ENCODE measurements around the gene SLC29A3.

Gene SLC29A3

DNA sequence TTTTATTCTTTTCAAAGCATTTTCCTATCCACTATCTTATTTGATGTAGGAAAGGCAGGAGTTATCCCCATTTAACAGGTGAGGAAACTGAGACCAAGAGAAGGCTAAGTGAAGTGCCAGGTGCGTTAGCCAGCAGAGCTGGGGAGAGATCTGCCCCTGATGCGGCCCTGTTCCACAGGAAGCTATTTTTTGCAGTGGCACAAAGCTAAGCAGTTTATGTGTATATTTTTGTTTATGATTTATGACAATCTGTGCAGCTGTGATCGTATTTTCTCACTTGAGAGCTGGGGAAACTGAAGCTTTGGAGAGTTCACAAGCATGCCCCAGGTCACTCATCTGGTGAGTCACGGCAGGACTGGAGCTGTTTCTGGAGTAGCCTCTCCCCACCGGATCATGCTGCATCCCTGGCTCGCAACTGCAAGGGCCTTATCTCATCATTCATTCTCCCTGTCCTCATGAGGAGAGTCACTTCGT is 38.8 kb downstream of the SLC29A3 start:
- TF ChIP-seq CEBPB (IDR thresholded peaks at IDR 0.05) (no peak), RAD21 (IDR thresholded peaks at IDR 0.05; ENCODE audit: low read depth) (no peak), FOXM1 (IDR thresholded peaks at IDR 0.05; ENCODE audit: borderline replicate concordance, low read depth) (no peak), NFIC (IDR thresholded peaks at IDR 0.05) (no peak), ZBTB7A (IDR thresholded peaks at IDR 0.05; ENCODE audit: low read depth) (no peak)
- TF ChIP-seq, protein P1, sequence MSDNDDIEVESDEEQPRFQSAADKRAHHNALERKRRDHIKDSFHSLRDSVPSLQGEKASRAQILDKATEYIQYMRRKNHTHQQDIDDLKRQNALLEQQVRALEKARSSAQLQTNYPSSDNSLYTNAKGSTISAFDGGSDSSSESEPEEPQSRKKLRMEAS (IDR thresholded peaks at IDR 0.05), result no peak

DNA sequence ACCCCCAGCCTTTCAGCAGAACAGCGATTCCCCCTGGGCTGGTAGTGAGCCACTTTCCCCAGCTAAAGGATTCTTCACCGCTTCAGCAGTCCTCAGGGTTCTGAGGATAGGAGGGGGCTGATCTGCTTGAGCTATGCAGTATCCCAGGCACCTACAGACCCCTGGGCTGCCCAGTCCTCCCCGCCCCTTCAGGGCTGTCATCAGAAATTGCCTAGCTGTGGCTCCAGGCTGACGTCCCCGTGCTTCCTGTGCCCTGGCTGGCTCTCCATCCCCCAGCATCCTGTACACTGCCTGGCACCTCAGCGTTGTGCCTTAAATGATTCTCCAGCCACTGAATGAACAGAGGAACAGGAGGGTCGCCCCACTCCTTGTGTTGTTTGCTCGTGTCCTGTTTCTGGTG is 39.2 kb downstream of the SLC29A3 start:
- TF ChIP-seq RAD21 (IDR thresholded peaks at IDR 0.05; ENCODE audit: low read depth) (no peak), TCF12 (IDR thresholded peaks at IDR 0.05; ENCODE audit: low read depth) (no peak), NFIC (IDR thresholded peaks at IDR 0.05) (no peak), FOXM1 (IDR thresholded peaks at IDR 0.05; ENCODE audit: borderline replicate concordance, low read depth) (no peak), EGR1 (IDR thresholded peaks at IDR 0.05) (no peak), ZBTB7A (IDR thresholded peaks at IDR 0.05; ENCODE audit: low read depth) (no peak), TAF1 (IDR thresholded peaks at IDR 0.05; ENCODE audit: low read depth) (no peak), CREB1 (IDR thresholded peaks at IDR 0.05; ENCODE audit: low read depth) (no peak)
- TF ChIP-seq, protein P2, sequence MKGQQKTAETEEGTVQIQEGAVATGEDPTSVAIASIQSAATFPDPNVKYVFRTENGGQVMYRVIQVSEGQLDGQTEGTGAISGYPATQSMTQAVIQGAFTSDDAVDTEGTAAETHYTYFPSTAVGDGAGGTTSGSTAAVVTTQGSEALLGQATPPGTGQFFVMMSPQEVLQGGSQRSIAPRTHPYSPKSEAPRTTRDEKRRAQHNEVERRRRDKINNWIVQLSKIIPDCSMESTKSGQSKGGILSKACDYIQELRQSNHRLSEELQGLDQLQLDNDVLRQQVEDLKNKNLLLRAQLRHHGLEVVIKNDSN (IDR thresholded peaks at IDR 0.05), result no peak
- TF ChIP-seq, protein P3, sequence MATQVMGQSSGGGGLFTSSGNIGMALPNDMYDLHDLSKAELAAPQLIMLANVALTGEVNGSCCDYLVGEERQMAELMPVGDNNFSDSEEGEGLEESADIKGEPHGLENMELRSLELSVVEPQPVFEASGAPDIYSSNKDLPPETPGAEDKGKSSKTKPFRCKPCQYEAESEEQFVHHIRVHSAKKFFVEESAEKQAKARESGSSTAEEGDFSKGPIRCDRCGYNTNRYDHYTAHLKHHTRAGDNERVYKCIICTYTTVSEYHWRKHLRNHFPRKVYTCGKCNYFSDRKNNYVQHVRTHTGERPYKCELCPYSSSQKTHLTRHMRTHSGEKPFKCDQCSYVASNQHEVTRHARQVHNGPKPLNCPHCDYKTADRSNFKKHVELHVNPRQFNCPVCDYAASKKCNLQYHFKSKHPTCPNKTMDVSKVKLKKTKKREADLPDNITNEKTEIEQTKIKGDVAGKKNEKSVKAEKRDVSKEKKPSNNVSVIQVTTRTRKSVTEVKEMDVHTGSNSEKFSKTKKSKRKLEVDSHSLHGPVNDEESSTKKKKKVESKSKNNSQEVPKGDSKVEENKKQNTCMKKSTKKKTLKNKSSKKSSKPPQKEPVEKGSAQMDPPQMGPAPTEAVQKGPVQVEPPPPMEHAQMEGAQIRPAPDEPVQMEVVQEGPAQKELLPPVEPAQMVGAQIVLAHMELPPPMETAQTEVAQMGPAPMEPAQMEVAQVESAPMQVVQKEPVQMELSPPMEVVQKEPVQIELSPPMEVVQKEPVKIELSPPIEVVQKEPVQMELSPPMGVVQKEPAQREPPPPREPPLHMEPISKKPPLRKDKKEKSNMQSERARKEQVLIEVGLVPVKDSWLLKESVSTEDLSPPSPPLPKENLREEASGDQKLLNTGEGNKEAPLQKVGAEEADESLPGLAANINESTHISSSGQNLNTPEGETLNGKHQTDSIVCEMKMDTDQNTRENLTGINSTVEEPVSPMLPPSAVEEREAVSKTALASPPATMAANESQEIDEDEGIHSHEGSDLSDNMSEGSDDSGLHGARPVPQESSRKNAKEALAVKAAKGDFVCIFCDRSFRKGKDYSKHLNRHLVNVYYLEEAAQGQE (IDR thresholded peaks at IDR 0.05; ENCODE audit: low read depth), result no peak

DNA sequence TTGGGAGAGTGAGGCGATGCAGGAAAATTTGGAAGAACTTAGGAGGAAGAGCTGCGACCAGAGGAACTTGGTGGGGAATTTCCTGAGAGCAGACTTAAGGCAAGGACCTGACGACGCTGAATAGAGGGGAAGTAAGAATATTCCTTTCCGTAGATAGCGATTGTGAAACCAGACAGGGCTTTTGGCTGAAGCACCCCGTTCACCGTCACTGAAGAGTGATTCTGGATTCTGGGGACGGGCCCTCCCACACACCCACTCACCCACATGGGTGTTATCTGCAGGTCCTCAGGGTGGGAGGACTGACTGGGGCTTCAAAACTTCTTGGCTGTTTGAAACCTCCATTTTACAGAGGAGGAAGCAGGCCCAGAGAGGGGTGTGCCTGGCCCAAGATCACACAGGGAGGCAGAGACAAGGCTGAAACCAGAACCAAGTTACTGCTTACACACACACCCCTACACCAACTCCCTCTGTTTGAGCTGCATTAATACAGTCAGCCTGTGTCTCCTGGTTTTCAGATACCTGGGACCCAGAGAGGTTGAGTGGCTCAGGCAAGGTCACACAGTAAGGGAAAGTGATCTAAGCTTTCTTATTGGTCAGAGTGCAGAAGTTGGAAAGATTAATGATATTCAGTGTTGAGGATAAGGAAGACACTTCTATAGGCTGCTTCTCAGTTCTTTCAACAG is 40.4 kb downstream of the SLC29A3 start:
- no peak for TF ChIP-seq EP300 (IDR thresholded peaks at IDR 0.05; ENCODE audit: borderline replicate concordance)
- TF ChIP-seq, protein P1 (IDR thresholded peaks at IDR 0.05), result no peak
- TF ChIP-seq EGR1 (IDR thresholded peaks at IDR 0.05), result no peak
- no peak for TF ChIP-seq CEBPB (IDR thresholded peaks at IDR 0.05)
- TF ChIP-seq, protein P2 (IDR thresholded peaks at IDR 0.05), result no peak
- no peak for TF ChIP-seq NFIC (IDR thresholded peaks at IDR 0.05)
- TF ChIP-seq RAD21 (IDR thresholded peaks at IDR 0.05; ENCODE audit: low read depth), result no peak
- TF ChIP-seq ZBTB7A (IDR thresholded peaks at IDR 0.05; ENCODE audit: low read depth), result no peak
- TF ChIP-seq TCF12 (IDR thresholded peaks at IDR 0.05; ENCODE audit: low read depth), result no peak
- no peak for TF ChIP-seq YY1 (IDR thresholded peaks at IDR 0.05; ENCODE audit: low read depth)
- TF ChIP-seq, protein P3 (IDR thresholded peaks at IDR 0.05; ENCODE audit: low read depth), result no peak
- no peak for TF ChIP-seq TEAD4 (IDR thresholded peaks at IDR 0.05)
- no peak for TF ChIP-seq FOXM1 (IDR thresholded peaks at IDR 0.05; ENCODE audit: borderline replicate concordance, low read depth)
- TF ChIP-seq TAF1 (IDR thresholded peaks at IDR 0.05; ENCODE audit: low read depth), result no peak

DNA sequence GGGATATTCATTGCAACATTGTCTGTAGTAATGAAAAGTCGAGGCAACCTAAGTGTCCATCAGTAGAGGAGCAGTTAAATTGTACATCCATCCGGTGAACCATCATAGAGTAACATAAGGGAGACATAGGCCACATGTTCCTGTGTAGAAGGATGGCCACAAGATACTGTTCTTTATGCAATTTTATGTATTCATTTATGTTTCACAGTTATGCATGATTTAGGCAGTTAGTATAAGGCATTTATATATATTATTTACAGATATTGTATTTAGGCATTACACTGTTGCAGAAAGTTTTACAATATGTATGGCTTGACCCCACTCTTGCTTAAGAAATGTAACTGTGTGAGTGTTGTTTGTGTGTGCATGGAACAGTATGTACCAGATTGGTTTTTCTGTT is 41.7 kb downstream of the SLC29A3 start:
- TF ChIP-seq EP300 (IDR thresholded peaks at IDR 0.05; ENCODE audit: borderline replicate concordance), result no peak
- no peak for TF ChIP-seq CEBPB (IDR thresholded peaks at IDR 0.05)
- TF ChIP-seq, protein P3 (IDR thresholded peaks at IDR 0.05; ENCODE audit: low read depth), result no peak
- TF ChIP-seq, protein P1 (IDR thresholded peaks at IDR 0.05), result no peak
- TF ChIP-seq, protein P2 (IDR thresholded peaks at IDR 0.05), result no peak
- no peak for TF ChIP-seq TCF12 (IDR thresholded peaks at IDR 0.05; ENCODE audit: low read depth)

Data from Ishikawa (cell line).